GM21723 (cell line): ENCODE data around the gene BCHE.

Experiments
- ATAC-seq: cut with Tn5 transposase; IDR thresholded peaks from one replicate; pipeline ENCODE4 v1.9.1; 2021; ENCODE audit warnings: mild to moderate bottlenecking, moderate library complexity; ENCODE audit not compliant: unreplicated experiment

Gene BCHE

DNA sequence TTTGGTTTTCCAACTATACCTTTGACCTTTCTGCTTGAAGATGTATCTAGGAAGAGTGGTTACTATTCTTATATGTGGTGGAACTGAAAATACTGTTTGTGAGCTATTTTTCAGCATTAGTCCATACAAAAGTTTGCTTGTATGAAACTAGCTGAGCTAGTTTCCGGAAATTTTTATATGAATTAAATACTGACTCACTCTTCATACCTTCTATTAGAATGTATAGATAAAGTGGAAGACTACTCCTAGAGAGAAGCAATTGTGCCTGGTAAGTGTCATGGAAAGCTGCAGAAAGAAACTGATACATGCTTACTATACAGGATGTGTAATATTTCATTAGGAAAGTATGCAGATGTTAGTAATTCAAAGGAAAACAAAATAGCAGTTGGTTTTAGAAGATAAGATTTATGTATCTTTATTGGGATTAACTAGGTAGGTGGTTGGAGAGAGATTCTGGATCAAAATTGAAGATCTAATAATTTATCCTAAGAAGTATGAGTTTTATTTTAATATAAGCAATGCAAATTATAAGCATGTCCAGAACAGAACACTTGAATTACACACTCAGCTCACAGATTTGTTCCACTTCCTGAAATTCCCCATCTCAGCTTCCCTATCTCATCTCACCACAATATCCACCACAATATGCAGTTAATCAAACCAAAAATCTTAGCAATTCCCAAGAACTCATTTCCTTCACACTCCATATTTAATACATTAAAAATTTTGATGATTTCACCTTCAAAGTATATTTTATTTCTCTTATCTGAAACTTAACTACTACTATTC, 82.8 kb downstream of the BCHE start:
- no peak for ATAC-seq

GRCh38 chr3:165753560-165753959, 83.7 kb downstream of the BCHE start:
- no peak for ATAC-seq

DNA sequence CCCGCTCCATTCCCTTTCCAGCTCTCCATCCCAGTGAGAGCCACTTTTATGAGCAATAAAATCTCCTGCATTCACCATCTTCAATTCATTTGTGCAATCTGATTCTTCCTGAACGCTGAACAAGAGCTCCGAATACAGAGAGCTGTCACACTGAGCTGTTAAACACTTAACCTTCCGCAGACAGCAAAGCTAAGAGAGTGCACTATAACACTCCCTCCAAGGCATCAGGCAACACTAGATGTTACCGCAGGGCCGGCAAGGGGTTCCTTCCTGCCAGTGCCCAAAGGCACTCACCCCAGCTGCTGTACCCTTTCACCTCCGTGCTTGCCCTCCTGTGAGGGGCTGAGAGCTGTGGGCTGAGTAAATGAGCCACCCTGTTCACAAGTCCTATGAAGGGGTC, 85.6 kb downstream of the BCHE start:
- ATAC-seq = no peak

- no peak for ATAC-seq
These were observed 87.4 kb downstream of the BCHE start for GRCh38 chr3:165749821-165750220.

DNA sequence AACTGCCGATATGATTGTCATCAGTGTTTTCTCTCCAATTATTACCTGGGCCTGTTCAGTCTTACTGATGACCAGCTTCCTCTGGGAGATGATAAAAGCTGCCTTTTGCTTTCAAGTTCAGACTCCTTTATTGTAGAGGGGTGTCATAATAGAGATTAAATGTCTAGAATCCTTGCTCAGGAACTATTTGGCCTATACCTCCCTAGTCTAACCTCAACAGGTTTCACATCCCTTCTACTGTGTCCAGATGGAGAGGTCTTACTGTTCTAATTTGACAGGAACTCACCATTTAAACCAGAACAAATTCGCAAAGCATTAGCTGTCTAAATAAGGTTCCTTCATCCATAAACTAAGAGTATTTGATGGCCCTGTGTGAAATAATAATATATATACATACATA, 88.0 kb downstream of the BCHE start:
- no peak for ATAC-seq

GRCh38 chr3:165748094-165748493, 89.1 kb downstream of the BCHE start:
- ATAC-seq = no peak

DNA sequence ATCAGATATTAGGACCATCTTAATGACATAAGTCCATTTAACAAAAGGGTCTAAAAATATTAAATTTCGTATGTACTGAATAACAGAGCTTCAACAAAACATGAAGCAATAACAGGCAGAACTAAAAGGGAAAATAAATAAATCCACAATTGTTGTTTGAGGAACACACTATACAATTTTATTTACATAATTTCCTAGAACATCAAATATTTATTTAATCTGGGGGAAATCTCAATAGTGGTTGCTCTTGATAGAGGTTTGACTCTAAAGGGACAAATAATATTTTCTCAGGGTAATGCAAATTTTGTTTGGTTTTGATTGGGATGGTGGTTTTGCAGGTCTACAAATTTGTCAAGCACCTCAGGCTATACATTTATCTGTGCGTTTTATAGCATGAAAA, 90.3 kb downstream of the BCHE start:
- no peak for ATAC-seq

GRCh38 chr3:165744025-165744424, 93.2 kb downstream of the BCHE start:
- no peak for ATAC-seq

GRCh38 chr3:165742351-165742750, 94.9 kb downstream of the BCHE start:
- no peak for ATAC-seq

DNA sequence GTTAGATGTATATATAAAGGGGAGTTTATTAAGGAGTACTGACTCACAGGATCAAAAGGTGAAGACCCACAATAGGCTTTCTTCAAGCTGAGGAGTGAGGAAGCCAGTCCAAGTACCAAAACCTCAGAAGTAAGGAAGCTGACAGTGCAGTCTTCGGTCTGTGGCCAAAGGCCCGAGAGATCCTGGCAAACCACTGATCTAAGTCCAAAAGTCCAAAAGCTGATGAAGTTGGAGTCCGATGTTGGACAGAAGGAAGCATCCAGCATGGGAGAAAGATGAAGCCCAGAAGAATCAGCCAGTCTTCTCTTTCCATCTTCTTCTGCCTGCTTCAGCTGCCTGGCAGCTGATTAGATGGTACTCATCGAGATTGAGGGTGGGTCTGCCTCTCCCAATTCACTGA, 107.5 kb downstream of the BCHE start:
- no peak for ATAC-seq

DNA sequence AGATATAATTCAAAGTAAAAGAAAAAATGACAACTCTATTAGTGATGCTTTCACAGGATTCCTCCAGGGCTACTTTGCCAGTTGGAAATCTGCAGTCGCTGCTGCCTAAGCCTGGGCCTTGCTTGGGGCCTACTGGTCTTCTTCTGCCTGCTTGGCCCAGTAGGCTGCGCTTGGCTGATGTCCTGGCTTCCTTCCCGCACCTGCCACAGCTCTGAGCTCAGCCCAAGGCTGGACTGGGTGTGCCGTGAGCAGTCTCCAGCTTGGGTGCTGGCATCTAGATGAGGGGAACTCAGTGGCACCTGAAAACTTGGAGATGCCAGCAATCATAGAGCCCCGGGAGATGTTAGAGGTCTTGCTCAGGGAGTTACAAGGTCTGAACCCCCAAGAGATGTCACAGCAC, 108.3 kb downstream of the BCHE start:
- no peak for ATAC-seq

- ATAC-seq = no peak
These were observed 111.9 kb downstream of the BCHE start for GRCh38 chr3:165725296-165725695.
